HG03378 (cell line): ENCODE results near the gene ITPRIPL2.

Experiments used
- ATAC-seq: cut with Tn5 transposase; IDR thresholded peaks from one replicate; pipeline ENCODE4 v1.9.1; 2021; ENCODE audit warnings: mild to moderate bottlenecking, moderate library complexity; ENCODE audit not compliant: unreplicated experiment

The ITPRIPL2 gene

GRCh38 chr16:19119564-19119963, 5.8 kb downstream of the ITPRIPL2 start:
- ATAC-seq: no peak

- ATAC-seq: no peak
Observed at GRCh38 chr16:19123535-19124178, 9.9 kb downstream of the ITPRIPL2 start.

- ATAC-seq: no peak
Observed at GRCh38 chr16:19126300-19126699, 12.5 kb downstream of the ITPRIPL2 start.

GRCh38 chr16:19127205-19127604, 13.4 kb downstream of the ITPRIPL2 start:
- no peak for ATAC-seq

- no peak for ATAC-seq
Observed at GRCh38 chr16:19127674-19128131, 13.9 kb downstream of the ITPRIPL2 start.

- no peak for ATAC-seq
Observed at GRCh38 chr16:19128454-19129200, 14.9 kb downstream of the ITPRIPL2 start.

GRCh38 chr16:19130385-19130784, 16.6 kb downstream of the ITPRIPL2 start:
- ATAC-seq: no peak

GRCh38 chr16:19130852-19131824, 17.4 kb downstream of the ITPRIPL2 start:
- ATAC-seq: no peak

GRCh38 chr16:19131825-19132218, 18.1 kb downstream of the ITPRIPL2 start:
- no peak for ATAC-seq

- no peak for ATAC-seq
Observed at GRCh38 chr16:19132255-19132654, 18.5 kb downstream of the ITPRIPL2 start.

- no peak for ATAC-seq
Observed at GRCh38 chr16:19132898-19133297, 19.1 kb downstream of the ITPRIPL2 start.

- no peak for ATAC-seq
Observed at GRCh38 chr16:19133600-19133999, 19.8 kb downstream of the ITPRIPL2 start.

- no peak for ATAC-seq
Observed at GRCh38 chr16:19135201-19135842, 21.6 kb downstream of the ITPRIPL2 start.

- ATAC-seq: no peak
Observed at GRCh38 chr16:19135896-19136438, 22.2 kb downstream of the ITPRIPL2 start.

- ATAC-seq: no peak
Observed at GRCh38 chr16:19136549-19137196, 22.9 kb downstream of the ITPRIPL2 start.

- ATAC-seq: no peak
Observed at GRCh38 chr16:19137201-19138128, 23.7 kb downstream of the ITPRIPL2 start.

- no peak for ATAC-seq
Observed at GRCh38 chr16:19138601-19139000, 24.8 kb downstream of the ITPRIPL2 start.

- no peak for ATAC-seq
Observed at GRCh38 chr16:19139436-19140091, 25.8 kb downstream of the ITPRIPL2 start.
